Activated naive CD8-positive, alpha-beta T cell treated with anti-CD3 and anti-CD28 coated beads, Interleukin-2, amount 10 ng/mL, durations not matched to agents 7 days and 5 days (primary cell): Measurements from ENCODE around the gene ALDH3B1. TPM values are rescaled to one million over a fixed set of nuclear protein-coding genes. Genes with fewer than 3 reads are reported as not detected.
A peak's percentile ranks its signal among the peaks of the same experiment; 100 is the strongest.

ENCODE experiments used
- ATAC-seq: fragments of 150-1000 bp; cut with Tn5 transposase; one replicate; pipeline ENCODE4 v1.10.0; 2021; ENCODE audit warnings: low read depth, moderate library complexity
- POLR2A ChIA-PET: fragments of 350-600 bp; sonication (Branson Sonifier 250); formaldehyde crosslinking; loops from one replicate; lab custom pipeline; 2021; ENCODE audit warnings: antibody characterized with exemption; lab: Charles Lee
- DNase-seq: peaks from one replicate; pipeline ENCODE4 v3.0.0; 2021
- H3K27ac Mint-ChIP-seq: one replicate; pipeline ENCODE4 v1.8.0; 2022; ENCODE audit warnings: mild to moderate bottlenecking, mixed read lengths
- H3K27me3 Mint-ChIP-seq: one replicate; pipeline ENCODE4 v1.8.0; 2022; ENCODE audit warnings: mild to moderate bottlenecking, moderate library complexity, mixed read lengths
- H3K36me3 Mint-ChIP-seq: one replicate; pipeline ENCODE4 v1.8.0; 2021; ENCODE audit warnings: mild to moderate bottlenecking, mixed read lengths
- H3K4me1 Mint-ChIP-seq: one replicate; pipeline ENCODE4 v1.8.0; 2021; ENCODE audit warnings: mixed read lengths
- H3K4me3 Mint-ChIP-seq: one replicate; pipeline ENCODE4 v1.8.0; 2022; ENCODE audit warnings: mild to moderate bottlenecking, moderate library complexity, mixed read lengths
- H3K9me3 Mint-ChIP-seq: one replicate; pipeline ENCODE4 v1.8.0; 2021; ENCODE audit warnings: mixed read lengths
- total RNA-seq, 2 experiments: library from RNA; stranded (reverse); gene quantifications; one replicate each; pipeline ENCODE4 v1.2.3, GENCODE V29; 2021

ALDH3B1 gene
- total RNA-seq, 2 experiments from 2014 or later = 0.45 to 0.61 TPM

GRCh38 chr11:68002938-68003845 lies 6.9 kb upstream of the ALDH3B1 start:
- Mint-ChIP-seq H3K4me3 (peak overlapping the region; percentile 83), H3K27ac (peak overlapping the region; percentile 67), H3K4me1 (peaks cover 30% of the 10 kb centered on the region), H3K36me3 (peaks cover 14% of the 10 kb centered on the region), H3K27me3 (no peaks in the 10 kb centered on the region), H3K9me3 (no peaks in the 10 kb centered on the region)
- POLR2A ChIA-PET = interaction anchor here (1.0 to 2.5 kb wide), 2 partner anchors 35 to 50 kb away, joined by 3 to 12 read pairs; partner anchors contain the start of gene TCIRG1
- ATAC-seq = peak; percentile 62
- DNase-seq = peak; percentile 69

GRCh38 chr11:68003846-68004550 lies 6.1 kb upstream of the ALDH3B1 start, which contains the start of gene UNC93B1:
Gene UNC93B1, minus strand, starts transcription at chr11:68004097. Its CDS starts 54 bp downstream, at chr11:68004043.
- POLR2A ChIA-PET = interaction anchor here (2.5 kb wide), 1 partner anchor 34 kb away, joined by 12 read pairs; the partner anchor contains the start of gene TCIRG1
- H3K4me1 Mint-ChIP-seq = peaks cover 25% of the 10 kb centered on the region
- peak; percentile 90 for DNase-seq
- no peaks in the 10 kb centered on the region for H3K9me3 Mint-ChIP-seq
- peak within 1 kb of the TSS; percentile 86 for H3K27ac Mint-ChIP-seq
- peaks cover 10% of the 10 kb centered on the region for H3K36me3 Mint-ChIP-seq
- no peaks in the 10 kb centered on the region for H3K27me3 Mint-ChIP-seq
- H3K4me3 Mint-ChIP-seq = peak within 1 kb of the TSS; percentile 89
- peak; percentile 88 for ATAC-seq

GRCh38 chr11:68004551-68005335 lies 5.4 kb upstream of the ALDH3B1 start:
- no peaks in the 10 kb centered on the region for H3K9me3 Mint-ChIP-seq
- peaks cover 10% of the 10 kb centered on the region for H3K36me3 Mint-ChIP-seq
- no peaks in the 10 kb centered on the region for H3K27me3 Mint-ChIP-seq
- ATAC-seq (no peak), DNase-seq (no peak)
- H3K27ac Mint-ChIP-seq = peak overlapping the region; percentile 86
- peaks cover 31% of the 10 kb centered on the region for H3K4me1 Mint-ChIP-seq
- H3K4me3 Mint-ChIP-seq = peak overlapping the region; percentile 89
- POLR2A ChIA-PET = interaction anchor here (2.5 kb wide), 1 partner anchor 33 kb away, joined by 12 read pairs; the partner anchor contains the start of gene TCIRG1

- POLR2A ChIA-PET = no interaction called here
Measured at GRCh38 chr11:68006606-68007166, 3.4 kb upstream of the ALDH3B1 start.

GRCh38 chr11:68007498-68008380 lies 2.4 kb upstream of the ALDH3B1 start:
- Mint-ChIP-seq H3K27me3 (no peaks in the 10 kb centered on the region), H3K36me3 (peaks cover 2% of the 10 kb centered on the region), H3K4me1 (peaks cover 22% of the 10 kb centered on the region), H3K4me3 (no peak overlapping the region), H3K9me3 (no peaks in the 10 kb centered on the region), H3K27ac (no peak overlapping the region)
- ATAC-seq = no peak
- DNase-seq = no peak
- POLR2A ChIA-PET = no interaction called here

More at GRCh38 chr11:68006606-68007166, 3.4 kb upstream of the ALDH3B1 start:
- Mint-ChIP-seq H3K27me3 (no peaks in the 10 kb centered on the region), H3K27ac (no peak overlapping the region), H3K9me3 (no peaks in the 10 kb centered on the region), H3K36me3 (peaks cover 8% of the 10 kb centered on the region), H3K4me3 (no peak overlapping the region), H3K4me1 (peaks cover 29% of the 10 kb centered on the region)
- no peak for DNase-seq
- ATAC-seq = no peak

- DNase-seq (no peak), ATAC-seq (no peak)
- POLR2A ChIA-PET = interaction anchor here (0.5 kb wide), 1 partner anchor 201 kb away, joined by 3 read pairs; no protein-coding TSS in a partner anchor
- no peaks in the 10 kb centered on the region for H3K9me3 Mint-ChIP-seq
- H3K36me3 Mint-ChIP-seq = no peaks in the 10 kb centered on the region
- H3K4me3 Mint-ChIP-seq = no peak overlapping the region
- peaks cover 18% of the 10 kb centered on the region for H3K4me1 Mint-ChIP-seq
- H3K27ac Mint-ChIP-seq = peak overlapping the region; percentile 46
- no peaks in the 10 kb centered on the region for H3K27me3 Mint-ChIP-seq
Measured at GRCh38 chr11:68008381-68009337, 1.5 kb upstream of the ALDH3B1 start.

GRCh38 chr11:68009391-68010089 lies 587 bp upstream of the ALDH3B1 start:
- no peaks in the 10 kb centered on the region for H3K9me3 Mint-ChIP-seq
- peak overlapping the region; percentile 33 for H3K27ac Mint-ChIP-seq
- DNase-seq (no peak), ATAC-seq (no peak)
- H3K27me3 Mint-ChIP-seq = peaks cover 3% of the 10 kb centered on the region
- no peaks in the 10 kb centered on the region for H3K36me3 Mint-ChIP-seq
- no peak overlapping the region for H3K4me3 Mint-ChIP-seq
- peaks cover 16% of the 10 kb centered on the region for H3K4me1 Mint-ChIP-seq
- POLR2A ChIA-PET = no interaction called here

GRCh38 chr11:68011051-68011943 lies 1.2 kb downstream of the ALDH3B1 start:
- Mint-ChIP-seq H3K27me3 (peaks cover 3% of the 10 kb centered on the region), H3K36me3 (no peaks in the 10 kb centered on the region), H3K4me1 (peaks cover 13% of the 10 kb centered on the region), H3K4me3 (no peak overlapping the region), H3K27ac (no peak overlapping the region), H3K9me3 (no peaks in the 10 kb centered on the region)
- DNase-seq = no peak
- POLR2A ChIA-PET = no interaction called here
- ATAC-seq = no peak

GRCh38 chr11:68012044-68012842 lies 2.1 kb downstream of the ALDH3B1 start:
- Mint-ChIP-seq H3K27ac (no peak overlapping the region), H3K9me3 (no peaks in the 10 kb centered on the region), H3K4me3 (no peak overlapping the region), H3K4me1 (peaks cover 13% of the 10 kb centered on the region), H3K36me3 (no peaks in the 10 kb centered on the region), H3K27me3 (peaks cover 3% of the 10 kb centered on the region)
- POLR2A ChIA-PET = no interaction called here
- ATAC-seq = no peak
- DNase-seq = no peak
